ENCODE measurements around the gene GOLIM4. TPM values are rescaled to one million over a fixed set of nuclear protein-coding genes. Genes with fewer than 3 reads are reported as not detected.

The GOLIM4 gene
- total and polyA plus RNA-seq, 2 experiments from 2014 or later: 34.4 to 50.5 TPM

- DNase-seq (ENCODE audit: low spot score) (no peak), ATAC-seq (no peak)
- peak overlapping the region; percentile 86 for H2AFZ ChIP-seq
- no peaks in the 10 kb centered on the region for H3K4me1 ChIP-seq (ENCODE audit: insufficient read depth)
- no peak for TF ChIP-seq ETS1 (IDR thresholded peaks at IDR 0.05)
- no peak for TF ChIP-seq EZH2 (IDR thresholded peaks at IDR 0.05; ENCODE audit: low read depth, unreplicated experiment)
- no peak for TF ChIP-seq ZNF462 (CRISPR knock-in tag; IDR thresholded peaks at IDR 0.05)
- TF ChIP-seq NANOG (IDR thresholded peaks at IDR 0.05; ENCODE audit: borderline replicate concordance): no peak
- no peak for TF ChIP-seq JUNB (IDR thresholded peaks at IDR 0.05; ENCODE audit: unreplicated experiment)
- TF ChIP-seq REST (IDR thresholded peaks at IDR 0.05; ENCODE audit: unreplicated experiment): no peak
- TF ChIP-seq ZNF114 (CRISPR knock-in tag; IDR thresholded peaks at IDR 0.05): no peak
- TF ChIP-seq ZNF331 (CRISPR knock-in tag; IDR thresholded peaks at IDR 0.05; ENCODE audit: low read depth): no peak
- no peak for TF ChIP-seq CTCF (conservative IDR thresholded peaks at IDR 0.05; ENCODE audit: low read depth in 2 of 2)
- no peak for TF ChIP-seq POLR2AphosphoS5 (IDR thresholded peaks at IDR 0.05; ENCODE audit: low read depth)
- no peak for TF ChIP-seq EZH2phosphoT487 (IDR thresholded peaks at IDR 0.05; ENCODE audit: unreplicated experiment)
- no peak for TF ChIP-seq CREB1 (CRISPR knock-in tag; IDR thresholded peaks at IDR 0.05; ENCODE audit: low read depth)
- TF ChIP-seq STAT1 (IDR thresholded peaks at IDR 0.05; ENCODE audit: unreplicated experiment): no peak
- Mint-ChIP-seq H3K4me3 (no peak overlapping the region), H3K36me3 (ENCODE audit: low read depth) (no peaks in the 10 kb centered on the region), H3K9me3 (no peaks in the 10 kb centered on the region), H3K4me1 (no peaks in the 10 kb centered on the region; the same call in 2 of the 3 replicates), H3K27ac (peak overlapping the region; percentile 4; the same call in 1 of the 2 replicates), H3K27me3 (ENCODE audit: insufficient read depth, low read depth, poor library complexity) (no peaks in the 10 kb centered on the region)
- H3K79me2 ChIP-seq (replicated peaks; ENCODE audit: insufficient read depth): no peaks in the 10 kb centered on the region
- no peaks in the 10 kb centered on the region for H3K9me2 ChIP-seq (ENCODE audit: insufficient read depth)
- no peaks in the 10 kb centered on the region for H3K27me3 ChIP-seq (ENCODE audit: insufficient read depth)
- H3F3A ChIP-seq (replicated peaks; ENCODE audit: low read depth): no peaks in the 10 kb centered on the region
- H3K4me3 ChIP-seq: no peak overlapping the region
- H3K27ac ChIP-seq (ENCODE audit: low read depth): no peak overlapping the region
- no peaks in the 10 kb centered on the region for H4K20me1 ChIP-seq (replicated peaks; ENCODE audit: insufficient read depth)
- H3K4me2 ChIP-seq: no peak overlapping the region
- no peaks in the 10 kb centered on the region for H3K36me3 ChIP-seq (ENCODE audit: insufficient read depth)
Measured at GRCh38 chr3:168117059-168117458, 21.3 kb upstream of the GOLIM4 start.
